ENCODE data around the gene PPP1R10. TPM values are rescaled to one million over a fixed set of nuclear protein-coding genes. Genes with fewer than 3 reads are reported as not detected.
"Not testable (repeated sequence)": the region's sequence is repeated elsewhere in the genome, so short reads cannot be mapped to it uniquely, and the experiment has no call there.

PPP1R10 gene
- 10 to 100 TPM; 50.5 to 67.6 (median 58.4) TPM for polyA plus RNA-seq (ENCODE audit: insufficient read length in 4 of 4)

- DNase-seq (ENCODE audit: low read depth in 4 of 4, low spot score in 3 of 4), result peak in 3 of 4 donors; percentile 100
These were observed at the start of gene PPP1R10 for GRCh38 chr6:30616811-30617564. Gene PPP1R10 (minus strand): TSS chr6:30617243. CDS start chr6:30609944, 7,299 bp downstream.

GRCh38 chr6:30666300-30666699 lies 49.3 kb upstream of the PPP1R10 start:
- not testable (repeated sequence) for DNase-seq (ENCODE audit: low read depth in 4 of 4, low spot score in 3 of 4)

GRCh38 chr6:30664994-30665767 lies 48.1 kb upstream of the PPP1R10 start:
- no peak for DNase-seq (ENCODE audit: low read depth in 4 of 4, low spot score in 3 of 4)

GRCh38 chr6:30657922-30658321 lies 40.9 kb upstream of the PPP1R10 start:
- not testable (repeated sequence) for DNase-seq (ENCODE audit: low read depth in 4 of 4, low spot score in 3 of 4)

GRCh38 chr6:30657454-30657853 lies 40.4 kb upstream of the PPP1R10 start:
- DNase-seq (ENCODE audit: low read depth in 4 of 4, low spot score in 3 of 4), result no peak

GRCh38 chr6:30656513-30656912 lies 39.5 kb upstream of the PPP1R10 start:
- DNase-seq (ENCODE audit: low read depth in 4 of 4, low spot score in 3 of 4), result no peak

- no peak for DNase-seq (ENCODE audit: low read depth in 4 of 4, low spot score in 3 of 4)
These were observed 38.7 kb upstream of the PPP1R10 start for GRCh38 chr6:30655743-30656094.

- DNase-seq (ENCODE audit: low read depth in 4 of 4, low spot score in 3 of 4), result no peak
These were observed 38.0 kb upstream of the PPP1R10 start for GRCh38 chr6:30654798-30655742.

- no peak for DNase-seq (ENCODE audit: low read depth in 4 of 4, low spot score in 3 of 4)
These were observed 34.1 kb upstream of the PPP1R10 start for GRCh38 chr6:30651143-30651542.

GRCh38 chr6:30647242-30648116 lies 30.4 kb upstream of the PPP1R10 start:
- peak in 3 of 4 donors; percentile 57 to 77 (median 63) for DNase-seq (ENCODE audit: low read depth in 4 of 4, low spot score in 3 of 4)

- DNase-seq (ENCODE audit: low read depth in 4 of 4, low spot score in 3 of 4), result peak; percentile 77 to 81 (median 78)
These were observed 29.6 kb upstream of the PPP1R10 start, which contains the start of gene C6orf136 for GRCh38 chr6:30646450-30647241. Gene C6orf136 (plus strand): TSS chr6:30647133. CDS start chr6:30647232, 99 bp downstream.

GRCh38 chr6:30645989-30646388 lies 28.9 kb upstream of the PPP1R10 start:
- no peak for DNase-seq (ENCODE audit: low read depth in 4 of 4, low spot score in 3 of 4)

- no peak for DNase-seq (ENCODE audit: low read depth in 4 of 4, low spot score in 3 of 4)
These were observed 27.7 kb upstream of the PPP1R10 start for GRCh38 chr6:30644769-30645168.

- no peak for DNase-seq (ENCODE audit: low read depth in 4 of 4, low spot score in 3 of 4)
These were observed 26.6 kb upstream of the PPP1R10 start for GRCh38 chr6:30643656-30644055.

GRCh38 chr6:30641048-30641447 lies 24.0 kb upstream of the PPP1R10 start:
- no peak for DNase-seq (ENCODE audit: low read depth in 4 of 4, low spot score in 3 of 4)

GRCh38 chr6:30640481-30640880 lies 23.4 kb upstream of the PPP1R10 start:
- no peak for DNase-seq (ENCODE audit: low read depth in 4 of 4, low spot score in 3 of 4)

GRCh38 chr6:30635834-30636233 lies 18.8 kb upstream of the PPP1R10 start:
- no peak for DNase-seq (ENCODE audit: low read depth in 4 of 4, low spot score in 3 of 4)

- DNase-seq (ENCODE audit: low read depth in 4 of 4, low spot score in 3 of 4), result peak in 1 of 4 donors; percentile 73
These were observed 9.7 kb upstream of the PPP1R10 start, which contains the start of gene ATAT1 for GRCh38 chr6:30626484-30627366. Gene ATAT1 (plus strand): TSS chr6:30626874.

Measured in right renal pelvis (tissue), 4 donors.